Endodermal cell (in vitro differentiated cells): ENCODE measurements around the gene SUCLG2. TPM values are rescaled to one million over a fixed set of nuclear protein-coding genes. Genes with fewer than 3 reads are reported as not detected.
A peak's percentile ranks its signal among the peaks of the same experiment; 100 is the strongest.

Experiments used
- DNase-seq: peaks from one replicate; pipeline ENCODE4 v3.0.0-alpha.2; 2017
- H3K27ac ChIP-seq: 2 replicates; pipeline ENCODE4 v1.5.1; 2013; ENCODE audit warnings: mild to moderate bottlenecking, low read depth, low read length, moderate library complexity
- H3K27me3 ChIP-seq: 2 replicates; pipeline ENCODE4 v1.6.1; 2013; ENCODE audit warnings: mild to moderate bottlenecking, low read length, moderate library complexity; ENCODE audit not compliant: insufficient read depth, control insufficient read depth, poor library complexity, severe bottlenecking
- H3K36me3 ChIP-seq: 2 replicates; pipeline ENCODE4 v1.7.0; 2013; ENCODE audit warnings: mild to moderate bottlenecking, low read length, moderate library complexity; ENCODE audit not compliant: control insufficient read depth, insufficient read depth
- H3K4me1 ChIP-seq: one replicate; pipeline ENCODE4 v1.7.0; 2013; ENCODE audit warnings: low read length; ENCODE audit not compliant: control insufficient read depth, insufficient read depth
- H3K4me3 ChIP-seq: 2 replicates; pipeline ENCODE4 v1.5.1; 2013; ENCODE audit warnings: mild to moderate bottlenecking, low read length, moderate library complexity
- H3K9ac ChIP-seq: 2 replicates; pipeline ENCODE4 v1.6.1; 2013; ENCODE audit warnings: mild to moderate bottlenecking, low read length, moderate library complexity; ENCODE audit not compliant: poor library complexity, severe bottlenecking; ENCODE audit errors: extremely low read depth
- H3K9me3 ChIP-seq: 2 replicates; pipeline ENCODE4 v1.6.1; 2013; ENCODE audit warnings: mild to moderate bottlenecking, low read length, moderate library complexity; ENCODE audit not compliant: control insufficient read depth
- H3K27ac Mint-ChIP-seq: 2 replicates; pipeline ENCODE4 v1.8.0; 2020; ENCODE audit warnings: mixed read lengths
- H3K27me3 Mint-ChIP-seq: 2 replicates; pipeline ENCODE4 v1.8.0; 2021; ENCODE audit warnings: mild to moderate bottlenecking, mixed read lengths; ENCODE audit not compliant: insufficient read depth
- H3K36me3 Mint-ChIP-seq: 2 replicates; pipeline ENCODE4 v1.8.0; 2020; ENCODE audit warnings: low read depth, mixed read lengths
- H3K4me1 Mint-ChIP-seq: 2 replicates; pipeline ENCODE4 v1.8.0; 2020; ENCODE audit warnings: mixed read lengths
- H3K4me3 Mint-ChIP-seq: 2 replicates; pipeline ENCODE4 v1.8.0; 2020; ENCODE audit warnings: mild to moderate bottlenecking, moderate library complexity, mixed read lengths
- H3K9me3 Mint-ChIP-seq: 2 replicates; pipeline ENCODE4 v1.8.0; 2020; ENCODE audit warnings: mild to moderate bottlenecking, mixed read lengths
- CTCF ChIP-seq: fragments of 200-600 bp; sonication (generic); conservative IDR thresholded peaks from 2 replicates; pipeline ENCODE4 v1.5.0; 2021; ENCODE audit warnings: antibody characterized with exemption, mild to moderate bottlenecking
- WGBS, 2 experiments: methylation state at CpG; one replicate each; pipeline versions ENCODE4 v1.1.5 to v1.1.7; 2013; ENCODE audit warnings: missing lambda C conversion rate in 2 of 2, mixed read lengths in 1 of 2; ENCODE audit not compliant: insufficient coverage in 1 of 2, insufficient read length in 1 of 2; 5-methylcytosine and 5-hydroxymethylcytosine counted together
- total RNA-seq, 2 donors: library from RNA; stranded (reverse); fragmentation: NEBNext Ultra II Directional in 1 of 2; extraction: Animal tissue kit (Norgen Biotek cat#: 25700) in 1 of 2; gene quantifications; 2 replicates in 1 of 2; 3 replicates in 1 of 2; pipeline ENCODE4 v1.2.1, GENCODE V29; 2021

Gene SUCLG2
- total RNA-seq, 2 donors from 2014 or later: 42.4 to 57.3 TPM

GRCh38 chr3:67437090-67437489 lies 217.3 kb downstream of the SUCLG2 start:
- H3K4me3 ChIP-seq: no peak overlapping the region

DNA sequence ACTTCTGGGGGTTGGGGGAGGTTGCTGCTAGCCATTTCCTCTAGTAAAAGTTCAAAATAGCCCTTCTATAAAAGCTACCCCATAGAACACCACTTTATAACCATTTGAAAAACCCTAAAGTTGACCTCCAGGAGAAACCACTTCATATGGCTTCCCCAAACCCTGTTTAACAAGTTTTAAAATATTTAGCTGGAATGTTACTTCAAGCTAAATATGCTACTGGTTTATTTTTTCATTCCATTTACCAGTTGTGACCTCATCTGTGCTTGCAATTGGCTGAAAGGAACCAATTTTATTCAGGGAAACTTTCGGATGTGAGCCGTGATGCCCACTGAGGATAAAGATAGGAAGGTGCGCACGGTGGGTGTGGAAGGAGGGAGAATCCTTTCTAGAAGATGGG lies 221.3 kb downstream of the SUCLG2 start:
- no peak overlapping the region for H3K27ac ChIP-seq
- Mint-ChIP-seq H3K4me3 (no peak overlapping the region), H3K9me3 (peaks cover 17% of the 10 kb centered on the region), H3K27ac (no peak overlapping the region), H3K27me3 (no peaks in the 10 kb centered on the region), H3K4me1 (peaks cover 2% of the 10 kb centered on the region), H3K36me3 (peaks cover 8% of the 10 kb centered on the region)
- H3K9ac ChIP-seq: no peak overlapping the region
- H3K27me3 ChIP-seq: no peaks in the 10 kb centered on the region
- no peaks in the 10 kb centered on the region for H3K36me3 ChIP-seq
- H3K4me1 ChIP-seq: no peaks in the 10 kb centered on the region
- WGBS, 2 experiments: 91 to 97% methylated on average over 4 of the region's 4 CpGs
- TF ChIP-seq CTCF: no peak
- DNase-seq: no peak
- no peaks in the 10 kb centered on the region for H3K9me3 ChIP-seq
- no peak overlapping the region for H3K4me3 ChIP-seq

More at GRCh38 chr3:67437090-67437489, 217.3 kb downstream of the SUCLG2 start:
- no peak overlapping the region for H3K27ac ChIP-seq
- H3K27me3 ChIP-seq: no peaks in the 10 kb centered on the region
- H3K36me3 ChIP-seq: no peaks in the 10 kb centered on the region
- no peaks in the 10 kb centered on the region for H3K4me1 ChIP-seq
- no peak for TF ChIP-seq CTCF
- H3K9ac ChIP-seq: no peak overlapping the region
- WGBS, 2 experiments: 93% methylated on average over 2 to 3 of the region's 3 CpGs
- Mint-ChIP-seq H3K36me3 (peaks cover 11% of the 10 kb centered on the region), H3K9me3 (peaks cover 11% of the 10 kb centered on the region), H3K4me1 (peaks cover 2% of the 10 kb centered on the region), H3K27ac (no peak overlapping the region), H3K27me3 (no peaks in the 10 kb centered on the region), H3K4me3 (no peak overlapping the region)
- H3K9me3 ChIP-seq: no peaks in the 10 kb centered on the region
- DNase-seq: no peak

DNA sequence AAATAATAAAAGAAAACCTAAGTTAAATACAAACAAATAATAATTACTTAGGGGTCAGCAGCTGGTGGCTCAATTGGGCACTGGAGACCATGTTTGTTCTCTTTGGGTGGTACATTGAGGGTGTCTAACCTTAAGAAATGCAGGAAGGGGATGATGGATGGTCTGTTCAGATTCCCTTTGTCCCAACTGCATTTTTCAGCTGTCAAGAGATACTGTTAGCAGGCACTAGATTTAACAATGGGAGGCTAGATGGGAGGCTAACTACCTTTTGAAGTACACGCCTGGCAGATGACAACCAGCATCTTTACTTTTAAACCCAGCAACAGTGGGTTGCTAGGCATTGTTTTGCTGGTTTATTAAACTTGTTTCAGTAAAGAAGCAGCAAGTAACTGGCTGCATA lies 222.5 kb downstream of the SUCLG2 start:
- H3K4me1 Mint-ChIP-seq: peaks cover under 1% of the 10 kb centered on the region
- WGBS, 2 experiments: 40 to 85% methylated on average over 1 of the region's 1 CpG
- Histone ChIP-seq H3K36me3 (no peaks in the 10 kb centered on the region), H3K27ac (peak overlapping the region; percentile 78), H3K4me1 (no peaks in the 10 kb centered on the region), H3K9me3 (no peaks in the 10 kb centered on the region), H3K9ac (no peak overlapping the region), H3K27me3 (no peaks in the 10 kb centered on the region), H3K4me3 (no peak overlapping the region)
- H3K36me3 Mint-ChIP-seq: peaks cover 13% of the 10 kb centered on the region
- H3K27ac Mint-ChIP-seq: no peak overlapping the region
- peaks cover 27% of the 10 kb centered on the region for H3K9me3 Mint-ChIP-seq
- no peaks in the 10 kb centered on the region for H3K27me3 Mint-ChIP-seq
- H3K4me3 Mint-ChIP-seq: no peak overlapping the region
- no peak for TF ChIP-seq CTCF
- DNase-seq: no peak
